HG03159 (cell line): Measurements from ENCODE around the gene MTFR2.

Experiments
- ATAC-seq: cut with Tn5 transposase; IDR thresholded peaks from one replicate; pipeline ENCODE4 v1.9.1; 2021; ENCODE audit warnings: mild to moderate bottlenecking, moderate library complexity; ENCODE audit not compliant: unreplicated experiment

MTFR2 gene

DNA sequence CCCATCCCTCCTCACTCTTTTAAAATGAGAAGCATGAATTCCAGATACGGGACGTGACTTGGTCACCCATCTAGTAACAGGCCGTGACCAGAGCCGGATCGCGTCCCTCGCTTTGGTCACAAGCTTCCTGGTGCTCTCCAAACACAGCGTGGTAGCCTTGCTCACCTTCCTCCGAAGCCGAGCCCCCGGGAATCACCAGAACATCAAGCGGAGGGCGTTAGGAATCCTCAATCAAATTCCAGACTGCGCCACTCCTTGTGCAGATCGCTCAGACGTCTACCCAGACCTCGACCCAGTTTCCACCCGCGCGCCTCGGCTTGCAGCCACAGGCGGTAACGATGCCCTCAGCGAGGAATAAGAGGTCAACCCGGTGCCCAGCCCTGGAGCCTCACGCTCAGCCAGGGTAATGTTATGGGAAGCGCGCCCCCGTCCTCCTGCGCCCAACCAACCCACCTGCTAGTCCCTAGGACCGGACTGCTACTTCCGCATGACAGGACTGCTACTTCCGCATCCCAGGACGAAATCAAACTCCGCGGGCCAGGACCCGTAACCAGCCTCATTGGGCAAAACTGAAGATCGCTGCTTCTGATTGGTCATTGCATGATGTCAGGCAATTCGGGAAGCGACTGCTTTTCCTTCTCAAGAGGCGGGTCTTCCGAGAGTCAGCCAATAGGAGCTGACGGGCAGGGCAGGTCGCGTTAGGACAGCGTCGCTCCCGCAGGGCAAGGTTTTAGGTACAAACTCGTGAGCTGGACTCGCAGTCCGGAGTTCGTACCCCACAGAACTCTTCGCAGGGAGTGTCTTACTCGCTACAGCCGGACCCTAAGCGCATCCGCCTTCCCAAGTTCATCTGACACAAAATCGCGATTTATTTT, at the start of gene MTFR2:
Gene MTFR2 (minus strand): TSS at position 501 of the 875 bp plus-strand sequence. CDS start 1,212 bp downstream, outside the sequence.
- ATAC-seq = peak; percentile 94

DNA sequence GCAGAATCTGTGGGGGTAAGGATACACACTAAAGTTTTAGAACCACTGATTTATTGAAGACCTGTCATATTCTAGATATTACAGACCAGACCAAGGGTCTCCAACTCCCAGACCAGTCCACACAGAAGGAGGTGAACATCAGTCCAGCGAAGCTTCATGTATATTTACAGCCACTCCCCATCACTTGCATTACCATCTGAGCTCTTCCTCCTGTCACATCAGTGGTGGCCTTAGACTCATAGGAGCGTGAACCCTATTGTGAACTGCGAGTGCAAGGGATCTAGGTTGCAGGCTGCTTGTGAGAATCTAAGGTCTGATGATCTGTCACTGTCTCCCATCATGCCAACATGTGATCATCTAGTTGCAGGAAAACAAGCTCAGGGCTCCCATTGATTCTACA, 44.5 kb upstream of the MTFR2 start:
- ATAC-seq = no peak

DNA sequence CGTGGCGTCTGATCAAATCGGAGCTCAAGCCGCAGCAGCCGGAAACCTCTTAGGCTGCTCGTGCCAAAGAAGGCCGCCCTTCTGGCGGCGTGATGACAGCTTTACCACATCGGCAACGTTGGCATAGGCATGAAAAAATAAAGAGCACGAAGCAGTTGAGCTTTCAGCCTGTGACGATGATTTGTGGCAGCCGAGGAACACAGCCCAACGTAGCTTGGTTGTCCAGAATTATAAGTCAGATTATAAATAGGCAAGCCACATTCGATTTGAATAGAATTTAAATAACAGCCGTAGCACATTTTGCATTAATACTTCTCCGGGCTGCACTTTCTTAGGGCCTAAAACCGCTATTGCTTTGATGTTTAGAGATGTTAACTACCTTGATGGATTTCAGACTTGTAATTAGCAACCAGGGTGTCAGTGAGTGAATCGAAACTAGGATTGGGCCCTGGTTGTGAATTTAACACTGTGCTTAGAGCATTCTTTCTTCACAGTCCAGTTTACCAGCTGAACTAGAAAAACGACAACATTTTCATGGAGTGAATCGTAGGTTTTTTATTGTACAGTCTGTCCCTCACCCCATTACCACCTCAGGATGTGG, 40.4 kb upstream of the MTFR2 start:
- peak; percentile 25 for ATAC-seq

DNA sequence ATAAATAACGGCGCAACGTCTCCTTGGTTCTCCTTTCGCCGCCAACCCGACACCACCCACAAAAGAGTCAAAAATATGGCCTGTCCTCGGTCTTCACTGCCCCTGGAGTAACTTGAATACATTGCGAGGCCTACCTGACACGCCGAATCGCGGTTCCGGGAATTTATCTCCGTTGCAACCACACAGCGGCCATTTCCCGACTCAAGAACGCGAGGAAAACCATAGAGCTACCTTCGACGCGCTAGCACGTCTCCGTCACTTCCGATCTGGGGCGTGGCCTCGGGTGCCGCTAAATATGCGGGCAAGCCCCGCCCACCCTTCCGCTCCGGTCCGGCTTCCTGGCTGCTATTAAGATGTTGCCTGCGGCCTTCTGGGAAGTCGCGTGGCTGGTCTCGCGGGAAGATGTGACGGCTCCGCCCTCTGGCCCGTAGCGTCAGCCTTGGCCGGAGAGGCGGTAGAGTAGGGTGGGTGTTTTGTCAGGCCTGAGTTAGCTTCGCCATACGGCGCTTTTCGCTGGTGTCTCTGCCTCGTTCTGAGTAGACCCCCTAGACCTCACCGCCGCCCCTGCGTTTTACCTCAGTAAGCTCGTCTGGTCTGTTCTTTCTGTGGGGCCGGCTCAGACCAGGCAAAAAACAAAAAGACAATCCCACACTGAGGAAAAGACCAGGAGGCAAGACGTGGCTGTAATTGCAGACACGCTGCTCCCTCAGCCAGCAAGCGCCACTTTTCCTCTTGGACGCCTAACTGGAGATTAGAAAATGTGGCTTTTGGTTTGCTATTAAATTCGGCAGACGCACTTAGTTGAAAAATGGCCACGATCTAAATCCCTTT, 39.7 kb upstream of the MTFR2 start, which contains the start of gene BCLAF1:
Gene BCLAF1 (minus strand): TSS at position 268 of the 831 bp plus-strand sequence. CDS start 9,980 bp downstream, outside the sequence.
- peak; percentile 88 for ATAC-seq

DNA sequence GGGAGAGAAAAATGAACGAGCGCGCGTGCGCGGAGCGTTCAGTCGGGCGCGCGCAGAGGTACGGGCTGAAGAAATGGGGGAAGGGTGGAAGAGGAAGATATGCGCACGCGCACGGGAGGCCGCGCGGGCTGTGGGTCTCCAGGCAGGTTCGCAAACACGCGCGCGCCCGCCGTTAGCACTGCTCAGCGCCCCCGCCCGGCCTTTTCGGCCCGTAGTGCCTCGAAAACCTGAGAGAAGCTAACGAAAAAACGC, 39.1 kb upstream of the MTFR2 start:
- ATAC-seq = peak; percentile 38

DNA sequence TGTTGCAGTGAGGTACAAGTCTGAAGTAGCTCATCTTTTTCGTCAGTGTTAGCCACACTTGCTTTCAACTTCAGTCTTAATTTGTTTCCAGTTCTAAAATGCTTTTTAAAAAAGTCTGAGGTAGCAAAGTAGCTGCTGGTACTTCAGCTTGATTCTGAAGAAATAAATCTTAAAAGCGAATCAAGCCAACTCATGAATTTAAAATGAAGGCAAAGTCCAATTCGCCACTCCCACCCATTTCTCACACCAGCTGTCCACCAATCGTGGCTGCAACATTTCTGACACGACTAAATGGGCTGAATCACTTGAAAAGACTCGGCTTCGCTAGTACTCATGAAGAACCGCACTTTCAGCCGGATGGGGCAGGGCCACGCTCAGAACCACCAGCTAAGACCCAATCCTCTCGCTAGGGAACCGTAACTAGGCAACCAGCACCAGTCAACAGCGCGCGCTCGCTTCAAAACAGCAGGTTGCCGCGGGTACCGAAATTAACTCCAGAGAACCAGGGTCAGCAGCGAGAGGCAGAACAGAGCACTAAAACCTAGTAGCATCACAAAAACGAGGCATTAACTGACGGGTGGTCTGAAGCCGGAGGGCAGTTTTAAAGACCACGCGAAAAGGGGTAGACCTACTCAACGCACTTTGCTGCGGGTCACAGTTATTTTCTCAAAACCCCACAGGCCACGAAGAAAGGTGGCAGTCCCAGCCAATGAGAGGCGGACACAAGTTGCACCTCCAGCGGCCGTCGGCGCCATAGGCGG, 38.6 kb upstream of the MTFR2 start:
- peak; percentile 44 for ATAC-seq

DNA sequence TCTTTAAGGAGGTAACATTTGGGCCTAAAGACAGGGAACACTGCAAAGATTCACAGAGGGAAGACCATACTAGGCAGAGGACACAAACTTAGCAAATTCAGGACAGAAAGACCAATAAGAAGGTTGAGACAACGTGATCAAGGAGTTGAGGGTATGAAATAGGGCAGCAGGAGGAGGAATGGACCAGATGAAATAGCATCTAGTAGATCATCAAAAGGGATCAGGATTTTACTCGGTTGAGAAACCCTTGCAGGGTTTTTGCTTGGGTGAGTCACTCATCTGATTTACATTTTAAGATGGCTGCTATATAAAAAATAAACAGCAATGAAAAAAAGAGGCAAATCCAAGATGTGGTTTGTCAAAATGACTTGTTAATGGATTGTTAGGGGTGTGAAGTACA, 34.8 kb upstream of the MTFR2 start:
- ATAC-seq = no peak

DNA sequence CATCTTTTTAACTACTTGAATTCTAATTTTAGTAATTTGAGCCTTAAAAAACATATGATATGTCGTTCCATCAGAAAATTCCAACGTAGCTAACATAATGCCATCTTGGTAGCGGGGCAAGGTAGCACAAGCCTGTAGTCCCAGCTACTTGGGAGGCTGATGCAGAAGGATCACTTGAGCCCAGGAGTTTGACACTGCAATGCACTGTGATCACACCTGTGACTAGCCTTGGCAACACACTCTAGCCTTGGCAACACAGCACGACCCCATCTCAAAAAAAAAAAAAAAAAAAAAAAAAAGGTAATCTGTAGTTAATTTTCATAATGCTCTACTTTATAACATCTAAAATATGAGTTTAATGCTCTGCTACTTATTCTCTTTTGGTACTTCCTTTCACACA, 32.8 kb upstream of the MTFR2 start:
- ATAC-seq = no peak

DNA sequence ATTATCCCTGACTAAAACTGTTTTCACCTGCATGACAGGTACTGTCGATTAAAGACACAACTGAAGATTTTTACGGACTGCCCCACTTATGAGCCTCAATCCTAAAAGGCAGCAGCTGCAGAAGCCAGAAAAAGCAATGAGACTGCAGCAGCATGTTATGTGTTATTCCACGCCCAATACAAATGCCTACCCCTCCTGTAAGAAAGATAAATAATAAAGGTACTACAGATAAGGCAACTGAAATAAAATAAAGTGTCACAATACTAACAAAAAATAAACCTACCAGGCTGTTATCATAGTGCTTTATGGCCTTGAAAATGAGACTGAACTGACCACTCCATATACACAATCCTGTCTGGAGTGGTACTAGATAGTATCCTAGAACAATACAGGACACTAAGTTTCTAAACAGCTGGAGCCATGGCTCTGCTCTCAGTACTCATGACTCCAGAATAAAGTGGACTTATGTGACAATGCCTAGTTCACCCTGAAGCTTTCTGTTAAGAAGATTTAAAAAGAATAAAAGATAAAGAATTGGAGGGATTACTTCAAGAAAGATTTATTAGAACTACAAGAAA, 30.0 kb upstream of the MTFR2 start:
- ATAC-seq = no peak

DNA sequence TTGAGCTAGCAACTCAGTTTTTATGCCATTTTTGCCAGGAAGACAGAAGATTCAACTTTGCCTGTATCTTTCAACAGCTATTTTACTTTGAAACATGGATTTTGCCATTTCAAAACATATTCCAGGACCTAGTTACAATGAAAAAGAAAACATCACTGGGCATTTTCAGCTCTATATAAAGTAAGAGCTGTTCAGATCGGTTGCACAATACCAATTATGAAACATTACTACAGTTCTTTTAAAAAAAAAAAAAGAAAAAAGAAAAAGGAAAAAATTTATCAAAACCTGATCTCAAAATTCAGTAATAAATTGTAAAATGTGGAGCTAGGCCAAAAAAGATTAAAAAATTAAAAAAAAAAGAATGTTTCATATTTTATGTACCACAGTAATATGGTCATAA, 24.0 kb upstream of the MTFR2 start:
- ATAC-seq = no peak

DNA sequence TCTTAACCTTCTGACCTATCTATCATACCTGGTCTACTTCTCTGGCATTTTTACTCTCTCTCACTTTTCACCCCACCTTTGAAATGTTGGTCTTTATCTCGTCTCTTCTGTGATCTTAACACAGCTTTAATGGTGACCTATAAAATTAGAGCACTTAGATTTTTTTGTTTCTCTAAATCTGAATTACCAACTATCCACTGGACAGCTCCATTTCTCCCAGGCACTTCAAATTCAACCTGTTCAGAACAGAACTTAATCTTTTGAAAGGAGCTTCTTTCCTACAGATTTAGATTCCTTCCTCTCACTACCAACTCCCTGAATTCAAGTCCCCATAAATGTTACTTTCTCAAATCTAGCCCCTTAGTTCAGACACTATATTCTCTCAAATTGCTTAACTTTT, 15.0 kb upstream of the MTFR2 start:
- ATAC-seq = no peak

DNA sequence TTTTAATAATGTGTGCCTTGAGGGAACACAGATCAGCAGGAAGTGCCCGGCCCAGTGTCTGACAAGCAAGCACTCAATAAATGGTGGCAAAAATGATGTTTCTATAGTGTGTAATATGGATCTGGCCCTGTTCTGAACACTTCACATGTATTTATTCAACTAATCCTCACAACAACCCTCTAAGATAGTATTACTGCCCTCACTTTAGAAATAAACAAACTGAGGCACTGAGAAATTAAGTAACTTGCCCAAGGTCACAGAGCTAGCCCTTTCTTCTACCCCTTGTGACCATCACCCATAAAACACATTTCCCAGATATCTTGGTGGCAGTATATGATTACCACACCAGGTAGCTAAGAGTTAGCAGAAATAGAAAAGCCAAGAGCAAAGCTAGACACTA, 12.8 kb upstream of the MTFR2 start:
- no peak for ATAC-seq

DNA sequence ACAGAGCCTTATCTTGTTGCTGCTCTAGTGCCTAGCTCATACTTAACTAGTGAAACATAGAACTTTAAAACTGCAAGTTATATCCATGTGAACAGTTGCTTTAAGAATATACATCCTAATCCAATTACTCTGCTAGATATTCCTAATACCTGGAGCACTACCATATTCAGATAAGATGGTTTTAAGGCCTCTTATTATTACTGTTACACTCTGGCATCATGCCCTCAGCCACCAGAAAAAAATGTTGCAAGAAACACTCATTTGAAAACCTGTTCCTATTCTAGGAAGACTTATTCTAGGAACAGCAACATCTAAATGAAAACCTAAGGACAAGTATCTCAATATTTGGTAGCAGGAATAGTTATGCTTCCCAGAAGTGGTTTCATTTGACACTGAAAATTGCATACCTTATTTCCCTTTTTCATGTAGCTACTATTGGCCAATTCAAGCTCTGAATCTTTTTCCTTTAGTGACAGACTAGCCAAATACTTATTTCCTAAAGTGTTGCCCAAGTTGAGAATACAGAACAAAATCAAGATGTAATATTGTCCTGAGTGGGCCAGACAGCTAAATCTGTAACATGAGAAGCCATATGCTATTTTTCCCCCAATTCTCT, 4.8 kb upstream of the MTFR2 start:
- no peak for ATAC-seq

DNA sequence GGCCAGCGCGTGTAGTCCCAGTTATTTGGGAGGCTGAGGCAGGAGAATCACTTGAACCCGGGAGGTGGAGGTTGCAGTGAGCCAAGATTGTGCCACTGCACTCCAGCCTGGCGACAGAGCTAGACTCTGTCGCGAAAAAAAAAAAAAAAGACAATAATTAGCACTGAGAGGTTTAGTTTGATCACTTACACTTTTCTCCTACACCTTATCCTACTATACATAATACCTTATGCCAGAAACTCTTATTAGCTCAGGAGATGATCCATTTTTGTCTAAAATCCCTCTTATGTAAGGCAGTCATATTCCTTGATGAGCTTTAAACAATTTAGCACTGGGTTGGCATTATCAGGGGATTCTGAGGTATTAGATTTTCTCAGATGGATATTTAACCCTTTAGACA, 3.6 kb upstream of the MTFR2 start:
- ATAC-seq = no peak

DNA sequence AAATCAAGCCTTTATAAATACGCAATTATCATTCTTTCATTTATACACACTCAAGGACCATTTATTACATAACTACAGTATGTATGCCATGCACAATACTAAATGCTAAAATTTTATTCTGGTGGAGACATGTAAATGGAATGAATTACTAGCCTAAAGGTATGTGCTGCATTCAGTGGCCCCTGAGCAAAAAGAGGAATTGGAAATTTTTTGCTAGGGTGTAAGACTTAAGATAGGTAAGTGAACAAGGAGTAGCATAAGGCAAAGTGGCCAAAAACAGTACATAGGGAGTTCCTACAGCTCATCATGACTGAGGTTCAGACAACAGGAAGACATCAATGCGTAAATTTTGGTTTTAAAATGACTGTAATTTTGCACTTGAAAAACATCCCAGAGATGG, 2.3 kb upstream of the MTFR2 start:
- ATAC-seq = no peak

DNA sequence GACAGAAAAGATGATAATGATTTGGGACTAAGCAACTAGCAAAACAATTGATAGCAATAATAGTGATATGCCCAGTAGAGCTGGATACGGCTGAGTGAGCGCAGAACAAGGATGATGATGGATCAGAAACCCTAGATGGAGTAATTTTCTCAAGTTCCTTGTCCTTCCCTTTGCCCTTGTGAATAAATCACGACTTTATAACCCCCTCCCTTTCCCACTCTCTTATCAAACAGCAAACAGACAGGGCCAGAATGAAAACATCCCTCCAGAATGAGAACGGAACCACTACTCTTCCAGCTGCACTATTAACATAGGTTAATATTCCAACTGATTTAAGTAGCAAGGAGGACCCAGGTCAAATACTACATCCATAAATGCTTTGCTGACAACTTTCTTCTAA, 1.3 kb upstream of the MTFR2 start:
- no peak for ATAC-seq

DNA sequence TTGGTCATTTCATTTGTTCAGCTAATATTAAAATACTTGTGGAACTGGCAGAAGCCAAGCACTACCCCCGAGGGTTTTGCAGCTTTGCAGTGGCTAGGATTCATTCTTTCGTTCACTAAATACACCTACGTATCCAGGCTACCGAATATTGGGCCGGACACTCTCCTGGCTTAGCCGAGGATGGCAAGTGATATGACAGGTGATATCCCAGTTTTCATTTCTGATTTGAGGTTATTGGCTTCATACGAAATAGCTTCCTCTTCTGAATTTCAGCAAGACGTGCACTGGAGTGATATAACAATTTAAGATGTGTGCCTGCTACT, 536 bp upstream of the MTFR2 start:
- peak; percentile 7 for ATAC-seq

DNA sequence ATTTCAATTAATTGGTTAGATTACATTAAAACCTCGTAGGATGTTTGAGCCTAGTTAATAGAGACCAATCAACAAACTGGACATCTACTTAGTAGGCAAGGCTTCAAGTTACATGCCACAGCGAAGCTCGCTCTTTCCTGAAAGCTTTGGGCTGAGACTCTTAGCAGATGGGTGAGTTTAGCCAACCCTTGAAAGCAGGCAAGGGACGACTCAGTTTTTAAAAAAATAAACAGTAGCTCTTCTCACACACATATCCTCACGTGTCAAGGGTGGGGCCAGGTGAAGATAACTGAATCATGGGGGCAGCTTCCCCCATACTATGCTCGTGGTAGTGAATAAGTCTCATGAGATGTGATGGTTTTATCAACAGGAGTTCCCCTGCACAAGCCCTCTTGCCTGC, 775 bp downstream of the MTFR2 start:
- no peak for ATAC-seq

DNA sequence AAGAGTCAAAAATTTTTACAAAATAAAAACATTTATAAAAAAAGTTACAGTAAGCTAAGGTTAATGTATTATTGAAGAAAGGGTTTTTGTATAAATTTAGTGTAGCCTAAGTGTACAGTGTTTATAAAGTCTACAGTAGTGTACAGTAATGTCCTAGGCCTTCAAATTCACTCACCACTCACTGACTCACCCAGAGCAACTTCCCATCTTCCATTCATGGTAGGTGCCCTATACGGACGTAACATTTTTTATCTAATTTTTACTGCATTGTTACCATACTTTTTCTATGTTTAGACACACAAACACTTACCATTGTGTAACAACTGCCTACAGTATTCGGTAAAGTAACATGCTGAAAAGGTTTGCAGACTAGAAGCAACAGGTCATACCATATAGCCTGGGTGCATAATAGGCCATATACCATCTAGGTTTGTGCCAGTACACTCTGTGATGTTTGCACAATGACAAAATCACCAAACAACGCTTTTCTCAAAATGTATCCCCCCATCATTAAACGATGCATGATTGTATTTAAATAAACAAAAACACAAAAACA, 6.0 kb downstream of the MTFR2 start:
- no peak for ATAC-seq
